B cell (primary cell): ENCODE results near the gene OR1M1. TPM values are rescaled to one million over a fixed set of nuclear protein-coding genes. Genes with fewer than 3 reads are reported as not detected.

Experiments
- ATAC-seq: fragments of 200-7000 bp; cut with Tn5 transposase; one replicate; pipeline ENCODE4 v1.10.0; 2021; ENCODE audit warnings: low read depth, mild to moderate bottlenecking, moderate number of reproducible peaks, moderate library complexity
- CTCF ChIA-PET: fragments of 350-600 bp; sonication (Branson Sonifier 250); formaldehyde crosslinking; loops from one replicate; lab custom pipeline; 2021; ENCODE audit warnings: antibody characterized with exemption, inconsistent platforms; lab: Charles Lee
- POLR2A ChIA-PET: fragments of 350-600 bp; sonication (Branson Sonifier 250); formaldehyde crosslinking; loops from one replicate; lab custom pipeline; 2021; ENCODE audit warnings: antibody characterized with exemption; lab: Charles Lee
- DNase-seq: peaks from one replicate; pipeline ENCODE4 v3.0.0; 2013
- H2AFZ ChIP-seq: 2 replicates; pipeline ENCODE4 v1.6.1; 2012; ENCODE audit warnings: mild to moderate bottlenecking, low read depth, low read length; ENCODE audit not compliant: insufficient read depth, poor library complexity, severe bottlenecking
- H3K27ac ChIP-seq, 2 donors: 1 replicate in 1 of 2; 2 replicates in 1 of 2; pipeline ENCODE4 v1.5.1; 2012 to 2013; ENCODE audit warnings: low read length in 2 of 2, mild to moderate bottlenecking in 2 of 2, moderate library complexity in 1 of 2
- H3K27me3 ChIP-seq, 4 experiments: fragments of 200-600 bp in 1 of 4; sonication (generic) in 1 of 4; replicated peaks in 1 of 4; 1 replicate in 2 of 4; 2 replicates in 2 of 4; pipeline versions ENCODE4 v1.6.1 to v1.7.0; 2013 to 2016; ENCODE audit warnings: low read length in 3 of 4, mild to moderate bottlenecking in 2 of 4, mixed read lengths in 1 of 4, moderate library complexity in 1 of 4; ENCODE audit not compliant: insufficient read depth in 4 of 4, control insufficient read depth in 3 of 4; ENCODE audit errors: control extremely low read depth in 1 of 4
- H3K36me3 ChIP-seq, 2 experiments: replicated peaks in 1 of 2; 1 replicate in 1 of 2; 2 replicates in 1 of 2; pipeline versions ENCODE4 v1.6.1 to v1.7.1; 2013; ENCODE audit warnings: low read length in 1 of 2; ENCODE audit not compliant: insufficient read depth in 2 of 2, control insufficient read depth in 1 of 2; ENCODE audit errors: control extremely low read depth in 1 of 2, extremely low read depth in 1 of 2
- H3K4me1 ChIP-seq, 2 donors: fragments of 200-600 bp in 1 of 2; sonication (generic) in 1 of 2; 1 replicate in 1 of 2; 2 replicates in 1 of 2; pipeline versions ENCODE4 v1.5.1 to v1.6.1; 2013 to 2017; ENCODE audit warnings: low read length in 2 of 2; ENCODE audit not compliant: control insufficient read depth in 2 of 2, insufficient read depth in 2 of 2
- H3K4me2 ChIP-seq: replicated peaks from 2 replicates; pipeline ENCODE3; 2012; ENCODE audit warnings: mild to moderate bottlenecking, low read depth, low read length; ENCODE audit not compliant: poor library complexity, severe bottlenecking
- H3K4me3 ChIP-seq, 5 experiments: fragments of 200-600 bp in 1 of 5; sonication (generic) in 1 of 5; 1 replicate in 3 of 5; 2 replicates in 2 of 5; pipeline versions ENCODE4 v1.5.1 to v1.7.0; 2011 to 2016; ENCODE audit warnings: low read length in 4 of 5, mild to moderate bottlenecking in 4 of 5, low read depth in 2 of 5, control low read depth in 1 of 5, moderate library complexity in 1 of 5; ENCODE audit not compliant: insufficient read depth in 1 of 5; ENCODE audit errors: control extremely low read depth in 1 of 5, extremely low read depth in 1 of 5
- H3K79me2 ChIP-seq: fragments of 200-600 bp; sonication (generic); one replicate; pipeline ENCODE4 v1.6.0; 2016; ENCODE audit warnings: low read length; ENCODE audit not compliant: control insufficient read depth, insufficient read depth
- H3K9ac ChIP-seq: fragments of 200-600 bp; sonication (generic); 2 replicates; pipeline ENCODE4 v1.6.1; 2017; ENCODE audit warnings: mild to moderate bottlenecking, low read length, moderate library complexity
- H3K9me3 ChIP-seq, 3 donors: one replicate each; pipeline versions ENCODE4 v1.6.1 to v1.7.1; 2013; ENCODE audit warnings: low read length in 2 of 3; ENCODE audit not compliant: control insufficient read depth in 2 of 3, insufficient read depth in 1 of 3; ENCODE audit errors: control extremely low read depth in 1 of 3
- H4K20me1 ChIP-seq: 2 replicates; pipeline ENCODE4 v1.6.0; 2012; ENCODE audit warnings: mild to moderate bottlenecking, low read length; ENCODE audit not compliant: insufficient read depth, control insufficient read depth, poor library complexity, severe bottlenecking
- H3K27ac Mint-ChIP-seq: one replicate; pipeline ENCODE4 v1.8.0; 2021; ENCODE audit warnings: mixed read lengths
- H3K27me3 Mint-ChIP-seq: one replicate; pipeline ENCODE4 v1.8.0; 2021; ENCODE audit warnings: mixed read lengths
- H3K4me1 Mint-ChIP-seq: one replicate; pipeline ENCODE4 v1.8.0; 2021; ENCODE audit warnings: mixed read lengths
- H3K4me3 Mint-ChIP-seq: one replicate; pipeline ENCODE4 v1.8.0; 2021; ENCODE audit warnings: mixed read lengths
- H3K9me3 Mint-ChIP-seq: one replicate; pipeline ENCODE4 v1.8.0; 2022; ENCODE audit warnings: mixed read lengths; ENCODE audit not compliant: insufficient read depth
- CTCF ChIP-seq: fragments of 200-600 bp; IDR thresholded peaks from one replicate; pipeline ENCODE4 v1.8.0; 2022; ENCODE audit warnings: antibody characterized with exemption, mild to moderate bottlenecking
- EZH2 ChIP-seq: IDR thresholded peaks from 2 replicates; pipeline ENCODE4 v1.6.1; 2012; ENCODE audit warnings: borderline replicate concordance, low read depth, mild to moderate bottlenecking, moderate library complexity, low read length; ENCODE audit not compliant: insufficient read depth, poor library complexity, severe bottlenecking
- WGBS: methylation state at CpG from one replicate; pipeline ENCODE4 v1.1.5; 2013; ENCODE audit warnings: missing lambda C conversion rate; ENCODE audit not compliant: insufficient coverage; 5-methylcytosine and 5-hydroxymethylcytosine counted together
- intact Hi-C: fragments of 100-400 bp; cut with micrococcal nuclease; formaldehyde crosslinking; loops from one replicate; pipeline ENCODE4 v1.10.0; 2022
- polyA plus RNA-seq: library from polyadenylated mRNA; depleted of rRNA; stranded (reverse); fragments of >200 nt; gene quantifications from 2 replicates; pipeline ENCODE4 v1.2.3, GENCODE V29; 2012
- total RNA-seq, 2 donors: library from RNA; stranded (reverse); fragments of 120-200 nt in 1 of 2; gene quantifications; 1 replicate in 1 of 2; 2 replicates in 1 of 2; pipeline versions ENCODE4 v1.2.3 to v1.2.4, GENCODE V29; 2013 to 2022

The OR1M1 gene
- total and polyA plus RNA-seq, 2 donors (not counting 1 experiment from before 2014, with no cell fraction given) = not detected

DNA sequence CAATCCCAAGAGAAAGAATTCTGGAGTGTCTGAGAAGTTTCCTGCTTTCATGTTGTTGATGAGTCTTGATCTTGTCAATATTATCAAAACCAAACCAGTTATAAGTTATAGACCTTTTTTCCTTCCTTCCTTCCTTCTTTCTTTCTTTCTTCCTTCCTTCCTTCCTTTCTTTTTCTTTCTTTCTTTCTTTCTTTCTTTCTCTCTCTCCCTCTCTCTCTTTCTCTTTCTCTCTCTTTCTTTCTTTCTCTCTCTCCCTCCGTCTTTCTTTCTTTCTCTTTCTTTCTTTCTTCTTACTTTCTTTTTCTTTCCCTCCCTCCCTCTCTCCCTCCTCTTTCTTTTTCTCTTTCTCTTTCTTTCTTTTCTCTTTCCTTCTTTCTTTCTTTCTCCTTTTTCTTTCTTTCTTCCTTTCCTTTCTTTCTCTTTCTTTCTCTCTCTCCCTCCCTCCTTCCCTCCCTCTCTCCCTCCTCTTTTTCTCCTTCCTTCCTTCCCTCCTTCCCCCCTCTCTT is 40.1 kb downstream of the OR1M1 start, which contains the start of gene OR7G3:
OR7G3 (minus strand) TSS at position 51 of the 506 bp plus-strand sequence; CDS start at position 51, 0 bp downstream.
- DNase-seq (no peak), ATAC-seq (no peak)
- H3K27me3 ChIP-seq = peaks cover 0 to 9% (median 4%) of the 10 kb centered on the region in 4 experiments
- no peak within 1 kb of the TSS for H3K4me3 ChIP-seq
- H3K9ac ChIP-seq = no peak within 1 kb of the TSS
- Mint-ChIP-seq H3K4me3 (no peak within 1 kb of the TSS), H3K9me3 (no peaks in the 10 kb centered on the region), H3K4me1 (peaks cover 10% of the 10 kb centered on the region), H3K27ac (no peak within 1 kb of the TSS), H3K27me3 (peaks cover 15% of the 10 kb centered on the region)
- no peaks in the 10 kb centered on the region for H4K20me1 ChIP-seq
- TF ChIP-seq EZH2 (no peak), CTCF (no peak)
- intact Hi-C loops = no loop called here
- WGBS = 93% methylated on average over 1 of the region's 1 CpG
- H3K79me2 ChIP-seq = no peaks in the 10 kb centered on the region
- peaks cover 0 to 2% (median 0%) of the 10 kb centered on the region in 3 donors for H3K9me3 ChIP-seq
- H2AFZ ChIP-seq = no peak within 1 kb of the TSS
- H3K36me3 ChIP-seq = no peaks in the 10 kb centered on the region
- H3K4me1 ChIP-seq = peaks cover 4 to 12% of the 10 kb centered on the region in 2 donors
- H3K4me2 ChIP-seq = no peak within 1 kb of the TSS
- ChIA-PET CTCF (no interaction called here), POLR2A (no interaction called here)
- H3K27ac ChIP-seq = no peak within 1 kb of the TSS

GRCh38 chr19:9128171-9128570 is 41.3 kb downstream of the OR1M1 start:
- Histone ChIP-seq H2AFZ (no peak overlapping the region), H3K4me2 (no peak overlapping the region), H3K79me2 (no peaks in the 10 kb centered on the region), H3K27ac (no peak overlapping the region), H3K36me3 (no peaks in the 10 kb centered on the region), H3K4me1 (peaks cover 4 to 12% of the 10 kb centered on the region in 2 donors), H3K9ac (no peak overlapping the region), H4K20me1 (no peaks in the 10 kb centered on the region), H3K9me3 (no peaks in the 10 kb centered on the region), H3K27me3 (peaks cover 0 to 9% (median 4%) of the 10 kb centered on the region in 4 experiments), H3K4me3 (no peak overlapping the region)
- H3K27ac Mint-ChIP-seq = no peak overlapping the region
- no peak overlapping the region for H3K4me3 Mint-ChIP-seq
- TF ChIP-seq EZH2 (no peak), CTCF (no peak)
- intact Hi-C loops = no loop called here
- ChIA-PET CTCF (no interaction called here), POLR2A (no interaction called here)
- DNase-seq (no peak), ATAC-seq (no peak)
- 0% methylated on average over 1 of the region's 3 CpGs for WGBS
- H3K27me3 Mint-ChIP-seq = peaks cover 15% of the 10 kb centered on the region
- peaks cover 10% of the 10 kb centered on the region for H3K4me1 Mint-ChIP-seq
- H3K9me3 Mint-ChIP-seq = no peaks in the 10 kb centered on the region
